HTR-8/SVneo (cell line): ENCODE results near the gene CLK3.
A peak's percentile ranks its signal among the peaks of the same experiment; 100 is the strongest.
"Not testable (repeated sequence)": the region's sequence is repeated elsewhere in the genome, so short reads cannot be mapped to it uniquely, and the experiment has no call there.

Source experiments
- DNase-seq: peaks from one replicate; pipeline ENCODE4 v3.0.0; 2011; ENCODE audit warnings: low spot score, mixed read lengths; ENCODE audit not compliant: insufficient read length
- FAIRE-seq: peaks from 2 replicates; lab custom pipeline; 2011; peaks lifted over from hg19 to GRCh38; lab: Jason Lieb, UNC

CLK3 gene

DNA sequence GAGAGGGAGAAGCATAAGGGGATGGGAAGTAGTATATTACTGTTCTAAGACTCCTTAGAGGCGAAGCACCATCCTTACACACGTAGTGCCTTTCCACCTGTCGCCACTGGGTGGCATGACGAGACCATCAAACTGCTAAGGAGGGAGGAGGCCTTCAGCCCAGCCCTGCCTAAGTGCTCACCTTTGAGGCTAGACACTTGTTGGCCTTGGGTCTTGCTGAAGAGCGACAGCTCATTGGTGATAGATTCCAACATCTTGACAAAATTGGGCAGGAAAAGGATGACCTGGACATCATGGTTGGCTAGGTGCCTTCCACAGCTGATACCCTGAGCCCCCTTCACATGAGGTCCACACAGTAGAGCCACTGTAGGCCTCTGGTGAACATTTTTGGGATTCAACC is 19.6 kb downstream of the CLK3 start:
- peak; percentile 84 for FAIRE-seq

GRCh38 chr15:74636984-74637383 is 21.3 kb downstream of the CLK3 start:
- DNase-seq (no peak), FAIRE-seq (no peak)

More for the DNA sequence above, 19.6 kb downstream of the CLK3 start:
- peak; percentile 69 for DNase-seq

- no peak for DNase-seq
- no peak for FAIRE-seq
These were observed 25.5 kb downstream of the CLK3 start for GRCh38 chr15:74641151-74641550.

- FAIRE-seq = no peak
These were observed 26.7 kb downstream of the CLK3 start for GRCh38 chr15:74642348-74642733.

DNA sequence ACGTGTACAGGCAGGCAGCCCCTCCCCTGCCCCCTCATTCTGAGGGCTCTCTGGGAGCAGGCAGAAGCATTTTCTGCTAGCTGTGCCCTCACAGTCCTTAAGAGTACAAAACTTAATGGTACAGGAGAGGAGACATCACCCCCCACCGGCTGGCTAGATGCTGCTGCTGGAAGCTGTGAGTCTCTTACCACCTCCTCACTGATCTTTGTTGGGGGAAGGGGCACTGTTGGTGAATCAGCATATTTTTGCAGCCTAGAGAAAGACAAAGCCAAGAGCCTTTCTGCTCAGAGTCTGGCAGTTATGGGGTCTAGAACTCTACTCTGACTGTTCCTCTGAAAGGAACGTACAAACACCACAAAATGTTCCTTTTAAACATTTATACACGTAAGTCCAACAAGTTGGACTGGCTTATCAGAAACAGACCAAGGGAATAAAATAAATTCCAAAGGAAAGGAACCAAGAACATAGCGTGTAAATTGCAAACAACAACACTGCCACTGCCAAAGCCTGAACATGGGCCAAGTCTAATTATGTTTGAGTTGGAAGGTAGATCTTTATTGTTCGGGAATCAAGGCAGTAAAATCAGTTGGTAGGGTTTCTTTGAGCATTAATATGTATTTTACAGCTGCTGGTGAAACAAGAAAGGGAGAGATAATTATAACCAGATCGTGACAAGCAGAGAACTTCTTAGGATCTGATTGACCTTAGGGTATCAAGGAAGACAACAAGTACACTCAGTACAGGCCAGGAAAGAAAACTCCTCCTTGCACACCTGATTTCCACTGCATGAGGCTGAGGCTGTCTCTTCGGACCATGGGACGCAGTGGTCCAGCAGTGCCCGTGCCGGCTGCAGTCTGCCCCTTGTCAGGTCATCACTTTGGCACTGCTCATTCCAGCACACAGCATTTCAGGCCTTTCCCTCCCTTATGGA is 27.4 kb downstream of the CLK3 start:
- FAIRE-seq = no peak
- DNase-seq = no peak

More at GRCh38 chr15:74642348-74642733, 26.7 kb downstream of the CLK3 start:
- DNase-seq = no peak

DNA sequence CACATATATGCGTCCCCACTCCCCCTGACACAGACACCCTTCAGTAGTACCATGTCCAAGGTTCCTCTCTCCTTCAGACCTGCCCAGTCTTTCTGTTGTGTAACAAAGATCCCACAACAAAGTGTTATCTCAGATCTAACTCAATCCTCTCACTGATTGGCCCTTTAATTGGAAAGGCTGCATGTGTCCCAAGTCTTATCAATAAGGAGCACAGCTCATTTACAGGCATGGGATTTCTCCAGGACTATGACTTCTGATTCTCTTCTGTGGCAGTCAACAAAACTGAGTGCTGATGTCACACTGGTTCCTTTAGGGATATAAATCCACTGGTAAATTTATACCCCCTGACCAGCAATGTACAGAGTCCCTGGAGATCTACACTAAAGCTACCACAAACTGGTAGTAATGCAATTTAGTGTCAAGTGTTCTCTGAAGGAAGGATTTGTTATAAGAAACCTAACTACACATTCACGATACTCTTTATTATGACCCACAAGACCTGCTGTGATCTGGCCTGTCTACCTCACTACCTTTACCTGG is 28.1 kb downstream of the CLK3 start:
- DNase-seq (no peak), FAIRE-seq (no peak)

GRCh38 chr15:74646480-74646879 is 30.8 kb downstream of the CLK3 start:
- DNase-seq = no peak
- FAIRE-seq = no peak

- no peak for FAIRE-seq
- DNase-seq = no peak
These were observed 32.6 kb downstream of the CLK3 start for GRCh38 chr15:74648051-74648842.

GRCh38 chr15:74651242-74651741 is 35.7 kb downstream of the CLK3 start:
- no peak for DNase-seq
- no peak for FAIRE-seq

- FAIRE-seq = no peak
- no peak for DNase-seq
These were observed 37.9 kb downstream of the CLK3 start for GRCh38 chr15:74653426-74654102.

DNA sequence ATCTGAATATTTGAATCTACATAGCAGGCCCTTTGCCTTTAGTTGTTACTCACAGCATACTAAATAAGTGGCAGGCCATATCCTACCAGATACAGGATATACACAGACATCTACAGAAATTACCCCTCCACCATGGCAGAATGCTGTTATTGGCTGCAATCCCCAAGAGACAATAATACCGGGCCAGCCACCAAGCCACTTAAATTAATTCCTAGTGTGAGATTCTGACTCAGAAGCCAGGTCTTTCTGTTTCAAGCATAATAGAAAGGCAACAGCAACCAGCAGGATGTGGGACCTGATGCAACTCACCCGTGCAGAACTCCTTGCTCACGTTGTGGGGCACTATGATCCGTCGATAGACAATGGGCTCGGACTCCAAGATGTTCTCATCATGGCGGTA is 39.8 kb downstream of the CLK3 start:
- DNase-seq (no peak), FAIRE-seq (no peak)

- DNase-seq = no peak
- FAIRE-seq = no peak
These were observed 41.4 kb downstream of the CLK3 start for GRCh38 chr15:74656935-74657535.

GRCh38 chr15:74657846-74658245 is 42.2 kb downstream of the CLK3 start:
- FAIRE-seq (no peak), DNase-seq (no peak)

DNA sequence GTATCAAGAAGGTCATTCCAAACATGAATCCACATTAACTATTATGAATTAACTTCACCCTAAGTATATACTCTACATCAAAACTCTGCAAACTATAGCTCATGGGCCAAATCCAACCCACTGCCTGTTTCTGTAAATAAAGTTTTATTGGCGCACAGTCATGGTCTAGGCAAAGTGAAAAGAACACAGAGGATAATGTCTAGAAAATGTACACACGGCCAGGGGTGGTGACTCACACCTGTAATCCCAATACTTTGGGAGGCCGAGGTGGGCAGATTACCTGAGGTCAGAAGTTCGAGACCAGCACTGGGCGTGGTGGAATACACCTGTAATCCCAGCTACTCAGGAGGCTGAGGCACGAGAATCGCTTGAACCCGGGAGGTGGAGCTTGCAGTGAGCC is 45.6 kb downstream of the CLK3 start:
- not testable (repeated sequence) for DNase-seq, FAIRE-seq

DNA sequence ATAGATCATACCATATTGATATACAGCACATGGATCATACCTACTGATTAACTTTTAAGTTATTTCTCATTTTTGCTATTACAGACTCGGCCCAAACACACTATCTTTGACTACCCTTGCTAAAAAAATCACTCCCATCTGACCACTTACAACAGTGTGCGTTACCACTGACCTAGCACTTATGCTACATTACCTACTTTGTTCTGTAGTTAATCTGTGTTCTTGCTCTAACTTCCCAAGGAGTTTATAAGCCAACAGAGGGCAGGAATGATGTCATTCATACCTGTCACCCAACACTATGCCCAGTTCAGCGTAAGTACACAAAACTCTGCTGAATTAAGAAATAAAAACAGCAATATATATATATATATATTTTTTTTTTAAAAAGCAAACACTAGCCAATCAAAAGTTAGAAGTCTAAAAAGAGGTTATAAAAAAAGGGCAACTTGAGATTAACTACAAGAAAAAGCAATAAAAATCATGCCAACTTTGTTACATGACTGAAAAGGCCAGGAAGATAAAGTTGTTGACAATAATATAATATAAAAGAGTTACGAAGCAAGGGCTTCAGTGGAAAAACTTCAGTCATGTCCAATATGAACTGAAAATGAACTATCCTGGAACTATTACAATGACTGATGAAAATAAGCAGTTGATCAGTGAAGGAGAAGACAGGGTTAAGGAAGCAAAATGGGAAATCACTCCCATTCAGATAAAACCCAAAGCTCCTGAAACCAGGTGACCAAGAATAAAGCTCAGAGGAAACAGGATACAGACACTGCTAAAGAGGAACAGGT is 46.6 kb downstream of the CLK3 start:
- FAIRE-seq (no peak), DNase-seq (no peak)

DNA sequence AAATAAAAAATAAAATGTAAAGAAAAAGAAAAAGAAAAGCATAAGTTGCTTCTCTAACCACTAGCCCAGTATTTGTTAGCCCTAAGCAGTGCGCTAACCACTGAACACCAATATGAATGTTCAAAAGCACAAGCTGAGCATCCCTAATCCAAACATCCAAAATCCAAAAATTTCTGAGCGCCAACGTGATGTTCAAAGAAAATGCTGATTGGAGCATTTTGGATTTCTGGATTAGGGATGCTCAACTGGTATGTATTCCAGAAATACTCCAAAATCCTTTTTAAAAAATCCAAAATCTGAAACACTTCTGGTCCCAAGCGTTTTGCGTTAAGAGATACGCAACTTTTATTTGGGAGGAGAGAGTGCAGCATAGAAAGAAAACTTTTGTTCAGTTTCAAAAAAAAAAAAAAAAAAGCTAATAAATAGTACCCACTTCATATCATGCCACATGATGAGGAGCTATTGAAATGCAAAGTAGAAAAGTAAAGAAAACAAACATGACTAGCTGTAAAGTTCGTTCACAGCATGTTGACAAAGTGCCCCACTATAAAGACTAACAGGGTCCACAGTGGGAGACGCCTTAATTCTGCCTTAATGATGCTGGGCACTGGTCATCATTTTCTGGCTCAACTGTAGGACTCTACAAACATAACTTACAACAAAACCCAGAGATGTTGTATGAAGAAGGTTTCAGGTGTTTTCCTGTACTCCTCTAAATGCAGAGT is 47.8 kb downstream of the CLK3 start:
- DNase-seq (no peak), FAIRE-seq (no peak)

- DNase-seq (no peak), FAIRE-seq (no peak)
These were observed 48.5 kb downstream of the CLK3 start for GRCh38 chr15:74664028-74664616.

- no peak for FAIRE-seq
- no peak for DNase-seq
These were observed 49.0 kb downstream of the CLK3 start for GRCh38 chr15:74664670-74665069.
